DND-41 (cell line): ENCODE measurements around the gene RAI1.

Experiments used
- EZH2 ChIP-seq: IDR thresholded peaks from 3 replicates; pipeline ENCODE4 v1.6.1; 2012; ENCODE audit warnings: borderline replicate concordance, low read depth, mild to moderate bottlenecking, moderate library complexity, low read length, inconsistent platforms; ENCODE audit not compliant: severe bottlenecking
- TF ChIP-seq, protein P1 (sequence below): IDR thresholded peaks from 2 replicates; pipeline ENCODE4 v1.5.1; 2012; ENCODE audit warnings: borderline replicate concordance, low read length, moderate library complexity, mild to moderate bottlenecking; ENCODE audit not compliant: poor library complexity, severe bottlenecking; ENCODE audit errors: extremely low read depth

DNA sequence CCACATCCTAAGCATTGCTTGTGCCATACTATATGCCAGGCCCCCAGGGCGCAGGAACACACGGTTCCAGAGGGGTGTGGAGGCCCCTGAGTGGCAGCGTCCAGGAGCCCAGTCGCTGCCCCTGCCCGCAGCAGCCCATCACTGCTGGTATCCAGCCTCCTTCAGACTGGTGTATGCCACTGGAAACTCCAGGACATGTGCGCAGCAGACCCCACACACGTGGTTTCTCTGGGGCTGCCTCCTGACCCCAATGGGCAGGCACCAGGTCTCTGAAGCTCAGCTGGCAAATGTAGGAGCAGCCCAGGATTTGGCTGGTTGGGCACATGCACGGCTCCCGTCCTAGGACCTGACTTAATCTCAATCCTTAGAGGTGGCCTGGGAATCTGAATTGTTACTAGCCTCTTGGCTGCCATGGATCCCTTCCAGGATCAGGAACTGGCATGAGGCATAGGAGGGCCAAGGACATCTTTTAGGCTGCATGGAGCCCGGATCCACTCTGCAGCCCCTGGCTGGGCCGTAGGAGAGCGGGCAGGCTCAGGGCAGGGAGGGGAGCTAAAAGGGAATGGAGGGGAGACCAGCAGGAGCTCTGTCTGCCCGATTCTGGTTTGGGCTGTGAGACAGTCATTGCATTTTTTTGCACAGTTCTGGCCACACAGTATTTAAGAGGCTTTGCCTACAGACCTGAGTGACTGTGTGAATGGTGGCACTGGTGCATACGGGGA is 62.3 kb downstream of the RAI1 start:
- TF ChIP-seq, protein P1, sequence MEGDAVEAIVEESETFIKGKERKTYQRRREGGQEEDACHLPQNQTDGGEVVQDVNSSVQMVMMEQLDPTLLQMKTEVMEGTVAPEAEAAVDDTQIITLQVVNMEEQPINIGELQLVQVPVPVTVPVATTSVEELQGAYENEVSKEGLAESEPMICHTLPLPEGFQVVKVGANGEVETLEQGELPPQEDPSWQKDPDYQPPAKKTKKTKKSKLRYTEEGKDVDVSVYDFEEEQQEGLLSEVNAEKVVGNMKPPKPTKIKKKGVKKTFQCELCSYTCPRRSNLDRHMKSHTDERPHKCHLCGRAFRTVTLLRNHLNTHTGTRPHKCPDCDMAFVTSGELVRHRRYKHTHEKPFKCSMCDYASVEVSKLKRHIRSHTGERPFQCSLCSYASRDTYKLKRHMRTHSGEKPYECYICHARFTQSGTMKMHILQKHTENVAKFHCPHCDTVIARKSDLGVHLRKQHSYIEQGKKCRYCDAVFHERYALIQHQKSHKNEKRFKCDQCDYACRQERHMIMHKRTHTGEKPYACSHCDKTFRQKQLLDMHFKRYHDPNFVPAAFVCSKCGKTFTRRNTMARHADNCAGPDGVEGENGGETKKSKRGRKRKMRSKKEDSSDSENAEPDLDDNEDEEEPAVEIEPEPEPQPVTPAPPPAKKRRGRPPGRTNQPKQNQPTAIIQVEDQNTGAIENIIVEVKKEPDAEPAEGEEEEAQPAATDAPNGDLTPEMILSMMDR: no peak
- TF ChIP-seq EZH2: no peak
